Measurements from ENCODE around the gene GDPGP1. TPM values are rescaled to one million over a fixed set of nuclear protein-coding genes. Genes with fewer than 3 reads are reported as not detected.
A peak's percentile ranks its signal among the peaks of the same experiment; 100 is the strongest.

Gene GDPGP1
- total RNA-seq, 1 experiment from 2014 or later, result 15.4 TPM

DNA sequence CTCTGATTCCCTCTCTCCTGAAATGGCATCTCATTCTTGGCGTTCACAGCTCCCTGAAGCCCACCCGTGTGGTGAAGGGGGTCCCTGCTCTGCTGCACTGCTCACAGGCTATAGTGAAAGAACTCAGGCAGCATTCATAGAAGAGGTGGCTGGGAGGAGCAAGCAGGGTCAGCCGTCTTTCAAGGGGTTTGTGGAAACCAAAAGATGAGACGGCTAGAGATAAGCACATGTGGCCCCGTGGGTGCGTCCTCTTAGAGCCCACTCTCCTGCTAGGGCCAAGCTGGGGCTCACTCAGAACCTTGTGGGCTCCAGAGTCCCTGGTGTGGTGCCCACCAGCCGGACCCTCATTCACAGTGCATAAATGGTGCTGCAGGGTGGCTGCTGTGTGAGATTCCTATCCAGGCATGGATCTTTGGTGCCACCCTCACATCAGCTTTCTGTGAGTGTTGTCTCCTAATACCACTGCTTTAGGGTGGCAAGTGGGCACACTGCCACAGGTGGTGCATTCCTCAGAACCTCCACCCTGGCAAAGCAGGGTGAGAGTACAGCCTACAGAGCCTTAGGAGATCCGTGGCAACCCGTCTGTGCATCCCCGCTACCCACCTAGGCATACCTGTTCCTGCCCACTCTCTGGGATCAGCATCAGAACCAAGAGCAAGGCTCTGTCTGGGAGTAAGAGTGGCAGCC, 44.1 kb upstream of the GDPGP1 start:
- peaks cover 8% of the 10 kb centered on the region; the same call in 1 of the 2 replicates for H3K79me2 ChIP-seq (ENCODE audit: insufficient read depth, low read length)
- DNase-seq (ENCODE audit: low read depth, low spot score), result no peak
- ATAC-seq, result no peak
- TF ChIP-seq ATF3 (IDR thresholded peaks at IDR 0.05), result no peak
- TF ChIP-seq RAD21 (IDR thresholded peaks at IDR 0.05; ENCODE audit: low read depth), result no peak
- no peak for TF ChIP-seq EGR1 (IDR thresholded peaks at IDR 0.05; ENCODE audit: low read depth)
- TF ChIP-seq SRF (IDR thresholded peaks at IDR 0.05; ENCODE audit: low read depth), result no peak
- TF ChIP-seq EZH2 (IDR thresholded peaks at IDR 0.05), result no peak
- TF ChIP-seq POLR2AphosphoS5 (IDR thresholded peaks at IDR 0.05; ENCODE audit: low read depth, low read length), result no peak
- TF ChIP-seq CBX3 (IDR thresholded peaks at IDR 0.05; ENCODE audit: low read depth), result no peak
- no peak for TF ChIP-seq ZNF274 (IDR thresholded peaks at IDR 0.05; ENCODE audit: low read depth, low read length)
- no peak for TF ChIP-seq YY1 (IDR thresholded peaks at IDR 0.05; ENCODE audit: extremely low read depth, insufficient replicate concordance, low read depth, low read length)
- no peak for TF ChIP-seq CEBPB (IDR thresholded peaks at IDR 0.05; ENCODE audit: low read depth)
- TF ChIP-seq, protein P1, sequence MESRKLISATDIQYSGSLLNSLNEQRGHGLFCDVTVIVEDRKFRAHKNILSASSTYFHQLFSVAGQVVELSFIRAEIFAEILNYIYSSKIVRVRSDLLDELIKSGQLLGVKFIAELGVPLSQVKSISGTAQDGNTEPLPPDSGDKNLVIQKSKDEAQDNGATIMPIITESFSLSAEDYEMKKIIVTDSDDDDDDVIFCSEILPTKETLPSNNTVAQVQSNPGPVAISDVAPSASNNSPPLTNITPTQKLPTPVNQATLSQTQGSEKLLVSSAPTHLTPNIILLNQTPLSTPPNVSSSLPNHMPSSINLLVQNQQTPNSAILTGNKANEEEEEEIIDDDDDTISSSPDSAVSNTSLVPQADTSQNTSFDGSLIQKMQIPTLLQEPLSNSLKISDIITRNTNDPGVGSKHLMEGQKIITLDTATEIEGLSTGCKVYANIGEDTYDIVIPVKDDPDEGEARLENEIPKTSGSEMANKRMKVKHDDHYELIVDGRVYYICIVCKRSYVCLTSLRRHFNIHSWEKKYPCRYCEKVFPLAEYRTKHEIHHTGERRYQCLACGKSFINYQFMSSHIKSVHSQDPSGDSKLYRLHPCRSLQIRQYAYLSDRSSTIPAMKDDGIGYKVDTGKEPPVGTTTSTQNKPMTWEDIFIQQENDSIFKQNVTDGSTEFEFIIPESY (IDR thresholded peaks at IDR 0.05; ENCODE audit: extremely low read depth, insufficient replicate concordance, low read length), result no peak
- TF ChIP-seq, protein P2, sequence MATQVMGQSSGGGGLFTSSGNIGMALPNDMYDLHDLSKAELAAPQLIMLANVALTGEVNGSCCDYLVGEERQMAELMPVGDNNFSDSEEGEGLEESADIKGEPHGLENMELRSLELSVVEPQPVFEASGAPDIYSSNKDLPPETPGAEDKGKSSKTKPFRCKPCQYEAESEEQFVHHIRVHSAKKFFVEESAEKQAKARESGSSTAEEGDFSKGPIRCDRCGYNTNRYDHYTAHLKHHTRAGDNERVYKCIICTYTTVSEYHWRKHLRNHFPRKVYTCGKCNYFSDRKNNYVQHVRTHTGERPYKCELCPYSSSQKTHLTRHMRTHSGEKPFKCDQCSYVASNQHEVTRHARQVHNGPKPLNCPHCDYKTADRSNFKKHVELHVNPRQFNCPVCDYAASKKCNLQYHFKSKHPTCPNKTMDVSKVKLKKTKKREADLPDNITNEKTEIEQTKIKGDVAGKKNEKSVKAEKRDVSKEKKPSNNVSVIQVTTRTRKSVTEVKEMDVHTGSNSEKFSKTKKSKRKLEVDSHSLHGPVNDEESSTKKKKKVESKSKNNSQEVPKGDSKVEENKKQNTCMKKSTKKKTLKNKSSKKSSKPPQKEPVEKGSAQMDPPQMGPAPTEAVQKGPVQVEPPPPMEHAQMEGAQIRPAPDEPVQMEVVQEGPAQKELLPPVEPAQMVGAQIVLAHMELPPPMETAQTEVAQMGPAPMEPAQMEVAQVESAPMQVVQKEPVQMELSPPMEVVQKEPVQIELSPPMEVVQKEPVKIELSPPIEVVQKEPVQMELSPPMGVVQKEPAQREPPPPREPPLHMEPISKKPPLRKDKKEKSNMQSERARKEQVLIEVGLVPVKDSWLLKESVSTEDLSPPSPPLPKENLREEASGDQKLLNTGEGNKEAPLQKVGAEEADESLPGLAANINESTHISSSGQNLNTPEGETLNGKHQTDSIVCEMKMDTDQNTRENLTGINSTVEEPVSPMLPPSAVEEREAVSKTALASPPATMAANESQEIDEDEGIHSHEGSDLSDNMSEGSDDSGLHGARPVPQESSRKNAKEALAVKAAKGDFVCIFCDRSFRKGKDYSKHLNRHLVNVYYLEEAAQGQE (IDR thresholded peaks at IDR 0.05; ENCODE audit: low read depth), result no peak
- no peak for TF ChIP-seq ZFX (IDR thresholded peaks at IDR 0.05)
- no peak for TF ChIP-seq ELF1 (IDR thresholded peaks at IDR 0.05; ENCODE audit: borderline replicate concordance, low read depth)
- TF ChIP-seq EZH2phosphoT487 (IDR thresholded peaks at IDR 0.05; ENCODE audit: borderline replicate concordance), result no peak
- no peak for TF ChIP-seq POLR2A (IDR thresholded peaks at IDR 0.05; ENCODE audit: borderline replicate concordance, extremely low read depth, insufficient read depth, insufficient read length)
- TF ChIP-seq FOSL1 (IDR thresholded peaks at IDR 0.05; ENCODE audit: low read depth), result no peak
- TF ChIP-seq SIN3A (IDR thresholded peaks at IDR 0.05; ENCODE audit: low read depth), result no peak
- no peak for TF ChIP-seq JUND (IDR thresholded peaks at IDR 0.05)
- ChIA-PET RAD21 (ENCODE audit: low non-redundant PET in 1 of 2, low total read pairs in 2 of 2, uncharacterized antibody in 2 of 2, unreplicated experiment in 2 of 2) (no interaction called here), CTCF (interaction anchor here (1.0 kb wide), 1 partner anchor 11 kb away, joined by 3 read pairs; the partner anchor contains the start of gene SEMA4B), POLR2A (no interaction called here)
- H2AFZ ChIP-seq (ENCODE audit: low read depth, low read length, poor library complexity, severe bottlenecking), result no peak overlapping the region
- no peaks in the 10 kb centered on the region for H3K9me2 ChIP-seq (ENCODE audit: insufficient read depth)
- H4K20me1 ChIP-seq (ENCODE audit: insufficient read depth), result no peaks in the 10 kb centered on the region
- intact Hi-C loops (cut with micrococcal nuclease), result no loop called here
- no peak overlapping the region for H3K4me3 ChIP-seq (replicated peaks in 1 of 2; ENCODE audit: low read depth in 1 of 2, low read length in 2 of 2)
- no TSS peak for BruUV-seq (replicated peaks)
- peaks cover 30 to 72% of the 10 kb centered on the region in 2 experiments for H3K4me1 ChIP-seq (ENCODE audit: control insufficient read depth in 1 of 2, insufficient read depth in 2 of 2, low read length in 2 of 2)
- no peaks in the 10 kb centered on the region for H3K36me3 ChIP-seq (ENCODE audit: control insufficient read depth in 1 of 2, insufficient read depth in 2 of 2, low read length in 2 of 2)
- no peak overlapping the region for H3K9ac ChIP-seq (ENCODE audit: low read length)
- H3K27me3 ChIP-seq (ENCODE audit: insufficient read depth, low read length), result no peaks in the 10 kb centered on the region
- H3K9me3 ChIP-seq (ENCODE audit: control insufficient read depth in 1 of 2, insufficient read depth in 1 of 2, low read depth in 1 of 2, low read length in 2 of 2), result no peaks in the 10 kb centered on the region
- peak overlapping the region; percentile 16; the same call in 1 of the 2 replicates for H3K27ac ChIP-seq (ENCODE audit: low read depth, low read length)
- peak overlapping the region; percentile 19; the same call in 1 of the 2 replicates for H3K4me2 ChIP-seq (ENCODE audit: low read length)

All from HCT116 (cell line).